HepG2 (cell line): ENCODE measurements around the gene WDR27. TPM values are rescaled to one million over a fixed set of nuclear protein-coding genes. Genes with fewer than 3 reads are reported as not detected.

Source experiments
- ATAC-seq: fragments of 200-7000 bp; cut with Tn5 transposase; 3 replicates; pipeline ENCODE4 v1.9.1; 2020; ENCODE audit warnings: mild to moderate bottlenecking, moderate library complexity
- BruUV-seq: library from RNA; stranded (reverse); fragments of 400-500 nt; replicated peaks from 2 replicates; lab custom pipeline; 2021; lab: Mats Ljungman, UMichigan
- CTCF ChIA-PET: fragments of 300-600 bp; formaldehyde crosslinking; extraction: SDS; loops from one replicate; lab custom pipeline; 2021; ENCODE audit warnings: low total read pairs, inconsistent platforms, low intra/inter-chr PET ratio; lab: Yijun Ruan, JAX
- POLR2A ChIA-PET: fragments of 350-600 bp; sonication (Branson Sonifier 250); formaldehyde crosslinking; loops from one replicate; lab custom pipeline; 2020; ENCODE audit warnings: antibody characterized with exemption, inconsistent platforms; lab: Yijun Ruan, JAX
- DNase-seq: peaks from one replicate; pipeline ENCODE4 v3.0.0-alpha.2; 2015; ENCODE audit warnings: low spot score
- FAIRE-seq: peaks from 3 replicates; lab custom pipeline; 2011; peaks lifted over from hg19 to GRCh38; lab: Jason Lieb, UNC
- H2AFZ ChIP-seq: one replicate; pipeline ENCODE4 v1.6.1; 2011; ENCODE audit warnings: low read length, inconsistent platforms
- H3K27ac ChIP-seq: fragments of 300-600 bp; 3 replicates; pipeline ENCODE4 v1.8.0; 2011; ENCODE audit warnings: mixed run types, mild to moderate bottlenecking, mixed read lengths, low read length, inconsistent platforms; ENCODE audit not compliant: insufficient read depth; ENCODE audit errors: extremely low read length
- H3K27me3 ChIP-seq, 2 experiments: fragments of 200-600 bp in 1 of 2; 2 replicates in 1 of 2; 3 replicates in 1 of 2; pipeline versions ENCODE4 v1.6.0 to v1.8.0; 2011; ENCODE audit warnings: low read length in 2 of 2, mild to moderate bottlenecking in 2 of 2, moderate library complexity in 2 of 2, inconsistent platforms in 1 of 2; ENCODE audit not compliant: insufficient read depth in 2 of 2, control insufficient read depth in 1 of 2
- H3K36me3 ChIP-seq, 2 experiments: fragments of 200-600 bp in 1 of 2; replicated peaks in 1 of 2; 2 replicates in 1 of 2; 3 replicates in 1 of 2; pipeline versions ENCODE4 v1.5.1 to v1.8.0; 2011; ENCODE audit warnings: low read length in 2 of 2, inconsistent platforms in 1 of 2; ENCODE audit not compliant: insufficient read depth in 2 of 2, control insufficient read depth in 1 of 2
- H3K4me1 ChIP-seq: 2 replicates; pipeline ENCODE4 v1.5.1; 2012; ENCODE audit warnings: low read length, inconsistent platforms; ENCODE audit not compliant: insufficient read depth
- H3K4me2 ChIP-seq: 2 replicates; pipeline ENCODE4 v1.6.0; 2011; ENCODE audit warnings: low read depth, low read length, inconsistent platforms
- H3K4me3 ChIP-seq, 3 experiments: fragments of 200-600 bp in 1 of 3; sonication (generic), shearing (Covaris generic) in 1 of 3; replicated peaks in 1 of 3; 2 replicates each; pipeline ENCODE4 v1.5.1; 2011 to 2016; ENCODE audit warnings: low read length in 3 of 3, inconsistent platforms in 2 of 3, low read depth in 2 of 3, mild to moderate bottlenecking in 2 of 3, control low read depth in 1 of 3, mixed read lengths in 1 of 3; ENCODE audit not compliant: insufficient read depth in 1 of 3
- H3K79me2 ChIP-seq: one replicate; pipeline ENCODE4 v1.6.1; 2011; ENCODE audit warnings: low read length, inconsistent platforms; ENCODE audit not compliant: insufficient read depth
- H3K9ac ChIP-seq: 2 replicates; pipeline ENCODE4 v1.6.0; 2011; ENCODE audit warnings: mild to moderate bottlenecking, low read depth, low read length, inconsistent platforms; ENCODE audit not compliant: insufficient read depth
- H3K9me3 ChIP-seq: 2 replicates; pipeline ENCODE4 v1.5.1; 2012; ENCODE audit warnings: mild to moderate bottlenecking, low read length
- H4K20me1 ChIP-seq: 2 replicates; pipeline ENCODE4 v1.6.0; 2011; ENCODE audit warnings: inconsistent platforms, mild to moderate bottlenecking, low read length, moderate library complexity; ENCODE audit not compliant: insufficient read depth
- ATF1 ChIP-seq: IDR thresholded peaks from 2 replicates; pipeline ENCODE4 v1.6.1; 2016; ENCODE audit warnings: mild to moderate bottlenecking, control low read depth
- CBFB ChIP-seq: sonication (generic); formaldehyde crosslinking; IDR thresholded peaks from 2 replicates; pipeline ENCODE4 v1.4.0; 2020; ENCODE audit warnings: missing genetic modification reagents
- DNMT1 ChIP-seq: sonication (generic); formaldehyde crosslinking; IDR thresholded peaks from 2 replicates; pipeline ENCODE4 v1.5.1; 2020; ENCODE audit warnings: mild to moderate bottlenecking, missing genetic modification reagents
- HNRNPH1 ChIP-seq: fragments of 200-400 bp; formaldehyde crosslinking; optimal IDR thresholded peaks from 2 replicates; pipeline ENCODE3; 2017; ENCODE audit warnings: mild to moderate bottlenecking, low read depth, low read length
- PPARG ChIP-seq: conservative IDR thresholded peaks from 2 replicates; pipeline ENCODE4 v1.6.1; 2016; ENCODE audit warnings: missing biosample characterization, missing genetic modification reagents
- PRMT3 ChIP-seq: sonication (generic); formaldehyde crosslinking; IDR thresholded peaks from 2 replicates; pipeline ENCODE4 v1.8.1; 2022; ENCODE audit warnings: low read depth, mild to moderate bottlenecking, moderate library complexity, missing genetic modification reagents, borderline replicate concordance
- ZNF17 ChIP-seq: sonication (generic); formaldehyde crosslinking; IDR thresholded peaks from 2 replicates; pipeline ENCODE4 v1.5.0; 2020; ENCODE audit warnings: mild to moderate bottlenecking, missing genetic modification reagents
- ZNF20 ChIP-seq: sonication (generic); formaldehyde crosslinking; IDR thresholded peaks from 2 replicates; pipeline ENCODE4 v1.4.0; 2020; ENCODE audit warnings: mild to moderate bottlenecking, moderate library complexity, missing genetic modification reagents
- ZNF367 ChIP-seq: sonication (generic); formaldehyde crosslinking; IDR thresholded peaks from 2 replicates; pipeline ENCODE4 v1.4.0; 2020; ENCODE audit warnings: missing genetic modification reagents, borderline replicate concordance
- ZNF44 ChIP-seq: sonication (generic); formaldehyde crosslinking; IDR thresholded peaks from 2 replicates; pipeline ENCODE4 v1.5.1; 2020; ENCODE audit warnings: mild to moderate bottlenecking, missing genetic modification reagents
- ZNF501 ChIP-seq: sonication (generic); formaldehyde crosslinking; IDR thresholded peaks from 2 replicates; pipeline ENCODE4 v1.5.1; 2020; ENCODE audit warnings: mild to moderate bottlenecking, moderate library complexity, missing genetic modification reagents
- ZNF557 ChIP-seq: sonication (generic); formaldehyde crosslinking; IDR thresholded peaks from 2 replicates; pipeline ENCODE4 v1.4.0; 2020; ENCODE audit warnings: missing genetic modification reagents
- ZNF776 ChIP-seq: sonication (generic); formaldehyde crosslinking; IDR thresholded peaks from 2 replicates; pipeline ENCODE4 v1.4.0; 2020; ENCODE audit warnings: mild to moderate bottlenecking, missing genetic modification reagents
- WGBS: methylation state at CpG from one replicate; pipeline ENCODE4 v1.1.6; 2017; ENCODE audit warnings: low lambda C conversion rate; 5-methylcytosine and 5-hydroxymethylcytosine counted together
- in situ Hi-C: cut with HindIII; loops from 2 replicates; pipeline ENCODE4 v1.10.0; 2017; ENCODE audit warnings: low pct_unique_long_range_greater_than_20kb; ENCODE audit not compliant: extremely low pct_ligation_motif_present
- intact Hi-C: fragments of 100-400 bp; cut with micrococcal nuclease; formaldehyde crosslinking; loops from one replicate; pipeline ENCODE4 v1.10.0; 2022; ENCODE audit not compliant: unreplicated experiment
- polyA plus RNA-seq, 8 experiments: library from polyadenylated mRNA; depleted of rRNA in 3 of 8; stranded (reverse) in 7 of 8; unstranded in 1 of 8; fragments of >200 nt; fragmentation: Illumina TruSeq in 4 of 8; extraction: Trizol in 4 of 8; gene quantifications; 2 replicates each; pipeline versions ENCODE4 v1.2.1 to v1.2.3, GENCODE V29; 2011 to 2016; ENCODE audit warnings: low read depth in 4 of 8, missing spikeins in 1 of 8, mixed read lengths in 1 of 8; ENCODE audit not compliant: insufficient read depth in 1 of 8
- total RNA-seq, 5 experiments: library from RNA; depleted of rRNA; stranded (reverse); fragments of >200 nt; fragmentation: Illumina TruSeq; extraction: Trizol; gene quantifications; 2 replicates each; pipeline ENCODE4 v1.2.3, GENCODE V29; 2016; ENCODE audit warnings: low read depth in 1 of 5
- TF ChIP-seq, protein P1 (sequence below): sonication (generic); formaldehyde crosslinking; IDR thresholded peaks from 2 replicates; pipeline ENCODE4 v1.5.0; 2020; ENCODE audit warnings: missing genetic modification reagents
- TF ChIP-seq, protein P2 (sequence below): sonication (generic); formaldehyde crosslinking; IDR thresholded peaks from 2 replicates; pipeline ENCODE4 v1.8.1; 2023; ENCODE audit warnings: mild to moderate bottlenecking, moderate library complexity, missing genetic modification reagents
- TF ChIP-seq, protein P3 (sequence below): sonication (generic); formaldehyde crosslinking; IDR thresholded peaks from 2 replicates; pipeline ENCODE4 v1.4.0; 2020; ENCODE audit warnings: mild to moderate bottlenecking, missing genetic modification reagents, borderline replicate concordance
- TF ChIP-seq, protein P4 (sequence below): sonication (generic); formaldehyde crosslinking; IDR thresholded peaks from 2 replicates; pipeline ENCODE4 v1.5.0; 2020; ENCODE audit warnings: missing genetic modification reagents, mild to moderate bottlenecking, borderline replicate concordance

WDR27 gene
- total and polyA plus RNA-seq, 2 of the 13 experiments (the other 11 are each of a cell fraction or from before 2014, with no cell fraction given): 34.1 to 80.3 TPM

DNA sequence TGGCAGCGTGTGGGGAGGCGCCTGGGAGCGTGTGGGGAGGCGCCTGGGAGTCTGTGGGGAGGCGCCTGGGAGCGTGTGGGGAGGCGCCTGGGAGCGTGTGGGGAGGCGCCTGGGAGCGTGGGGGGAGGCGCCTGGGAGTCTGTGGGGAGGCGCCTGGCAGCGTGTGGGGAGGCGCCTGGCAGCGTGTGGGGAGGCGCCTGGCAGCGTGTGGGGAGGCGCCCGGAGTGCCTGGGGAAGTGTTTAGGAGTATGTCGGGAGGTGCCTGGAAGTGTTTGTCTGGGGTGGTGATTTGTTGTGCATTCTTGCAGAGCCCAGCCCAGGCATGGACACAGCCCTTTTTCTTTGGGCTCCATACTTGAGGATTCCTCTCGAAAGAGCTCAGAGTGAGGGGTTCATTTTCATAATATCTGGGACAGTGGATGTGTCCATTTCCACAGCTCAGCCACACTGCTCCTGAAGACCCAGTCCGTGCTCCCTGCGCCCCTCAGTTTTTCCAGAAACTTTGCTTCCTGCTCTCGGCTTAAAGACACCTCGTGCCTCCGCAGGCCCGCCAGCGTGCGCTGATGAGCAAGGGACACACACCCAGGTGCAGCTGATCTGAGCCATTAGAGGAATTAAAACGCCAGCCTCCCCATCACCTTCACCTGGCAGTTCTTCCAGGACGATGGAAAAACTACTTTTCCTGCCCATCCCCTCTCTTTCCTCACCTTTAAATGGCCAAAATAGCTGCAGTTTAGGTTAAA, 276.0 kb downstream of the WDR27 start (continued):
- TF ChIP-seq, protein P1, sequence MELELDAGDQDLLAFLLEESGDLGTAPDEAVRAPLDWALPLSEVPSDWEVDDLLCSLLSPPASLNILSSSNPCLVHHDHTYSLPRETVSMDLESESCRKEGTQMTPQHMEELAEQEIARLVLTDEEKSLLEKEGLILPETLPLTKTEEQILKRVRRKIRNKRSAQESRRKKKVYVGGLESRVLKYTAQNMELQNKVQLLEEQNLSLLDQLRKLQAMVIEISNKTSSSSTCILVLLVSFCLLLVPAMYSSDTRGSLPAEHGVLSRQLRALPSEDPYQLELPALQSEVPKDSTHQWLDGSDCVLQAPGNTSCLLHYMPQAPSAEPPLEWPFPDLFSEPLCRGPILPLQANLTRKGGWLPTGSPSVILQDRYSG (CRISPR knock-in tag): no peak
- TF ChIP-seq HNRNPH1 (no peak), ZNF17 (CRISPR knock-in tag) (no peak), PRMT3 (no peak), ZNF44 (CRISPR knock-in tag) (no peak)
- TF ChIP-seq, protein P2, sequence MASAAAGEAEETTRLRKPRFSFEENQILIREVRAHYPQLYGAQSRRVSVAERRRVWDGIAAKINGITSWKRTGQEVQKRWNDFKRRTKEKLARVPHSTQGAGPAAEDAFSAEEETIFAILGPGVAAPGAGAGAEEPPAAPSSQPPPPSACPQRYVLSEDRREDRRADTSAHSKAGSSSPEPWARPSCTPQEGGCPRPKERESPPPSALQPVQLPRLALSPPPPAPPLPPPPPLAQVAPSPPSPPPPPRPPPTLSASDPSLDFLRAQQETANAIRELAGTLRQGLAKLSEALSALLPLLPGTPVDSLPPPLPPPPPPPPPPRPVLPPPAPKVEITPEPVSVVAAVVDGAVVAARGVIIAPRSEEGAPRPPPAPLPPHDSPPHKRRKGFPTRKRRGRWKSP (CRISPR knock-in tag): no peak
- TF ChIP-seq, protein P3, sequence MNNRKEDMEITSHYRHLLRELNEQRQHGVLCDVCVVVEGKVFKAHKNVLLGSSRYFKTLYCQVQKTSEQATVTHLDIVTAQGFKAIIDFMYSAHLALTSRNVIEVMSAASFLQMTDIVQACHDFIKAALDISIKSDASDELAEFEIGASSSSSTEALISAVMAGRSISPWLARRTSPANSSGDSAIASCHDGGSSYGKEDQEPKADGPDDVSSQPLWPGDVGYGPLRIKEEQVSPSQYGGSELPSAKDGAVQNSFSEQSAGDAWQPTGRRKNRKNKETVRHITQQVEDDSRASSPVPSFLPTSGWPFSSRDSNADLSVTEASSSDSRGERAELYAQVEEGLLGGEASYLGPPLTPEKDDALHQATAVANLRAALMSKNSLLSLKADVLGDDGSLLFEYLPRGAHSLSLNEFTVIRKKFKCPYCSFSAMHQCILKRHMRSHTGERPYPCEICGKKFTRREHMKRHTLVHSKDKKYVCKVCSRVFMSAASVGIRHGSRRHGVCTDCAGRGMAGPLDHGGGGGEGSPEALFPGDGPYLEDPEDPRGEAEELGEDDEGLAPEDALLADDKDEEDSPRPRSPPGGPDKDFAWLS: no peak

DNA sequence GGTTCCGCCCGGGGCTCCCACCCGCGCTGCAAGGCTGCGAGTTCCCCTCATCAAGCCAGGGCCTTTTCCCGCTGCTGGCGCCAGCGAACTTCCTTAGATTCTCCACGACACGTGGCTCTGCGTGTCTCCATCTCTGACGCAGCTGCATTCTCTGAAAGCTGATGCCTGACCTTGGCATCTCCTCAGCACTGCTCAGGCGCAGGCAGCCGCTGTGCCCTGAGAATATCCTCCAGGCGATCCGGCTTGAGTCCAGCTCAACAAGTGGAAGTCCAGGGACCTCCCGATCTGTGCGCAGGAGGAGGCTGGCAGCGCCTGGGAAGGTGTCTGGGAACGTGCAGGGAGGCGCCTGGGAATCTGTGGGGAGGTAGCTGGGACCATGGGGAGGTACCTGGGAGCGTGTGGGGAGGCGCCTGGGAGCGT, 277.0 kb downstream of the WDR27 start:
- Histone ChIP-seq H3K36me3 (no peaks in the 10 kb centered on the region), H3K9me3 (peaks cover 3% of the 10 kb centered on the region), H3K27ac (no peak overlapping the region), H3K4me3 (no peak overlapping the region), H3K9ac (no peak overlapping the region), H4K20me1 (no peaks in the 10 kb centered on the region), H3K27me3 (peaks cover 5 to 54% of the 10 kb centered on the region in 2 experiments), H3K4me2 (no peak overlapping the region), H3K4me1 (peaks cover 20% of the 10 kb centered on the region; the same call in 1 of the 2 replicates), H2AFZ (no peak overlapping the region), H3K79me2 (no peaks in the 10 kb centered on the region)
- ATAC-seq (no peak), FAIRE-seq (no peak), DNase-seq (no peak)
- intact Hi-C loops: no loop called here
- in situ Hi-C loops: no loop called here
- CTCF ChIA-PET: no interaction called here
- POLR2A ChIA-PET: no interaction called here
- 68% methylated on average over 24 of the region's 24 CpGs for WGBS
- no TSS peak for BruUV-seq
- TF ChIP-seq CBFB (CRISPR knock-in tag) (no peak), ZNF776 (CRISPR knock-in tag) (no peak), PPARG (CRISPR knock-in tag) (no peak), ZNF367 (CRISPR knock-in tag) (no peak), ZNF20 (CRISPR knock-in tag) (no peak), DNMT1 (no peak), ZNF557 (no peak), ATF1 (CRISPR knock-in tag) (no peak), ZNF501 (CRISPR knock-in tag) (no peak)
- TF ChIP-seq, protein P4, sequence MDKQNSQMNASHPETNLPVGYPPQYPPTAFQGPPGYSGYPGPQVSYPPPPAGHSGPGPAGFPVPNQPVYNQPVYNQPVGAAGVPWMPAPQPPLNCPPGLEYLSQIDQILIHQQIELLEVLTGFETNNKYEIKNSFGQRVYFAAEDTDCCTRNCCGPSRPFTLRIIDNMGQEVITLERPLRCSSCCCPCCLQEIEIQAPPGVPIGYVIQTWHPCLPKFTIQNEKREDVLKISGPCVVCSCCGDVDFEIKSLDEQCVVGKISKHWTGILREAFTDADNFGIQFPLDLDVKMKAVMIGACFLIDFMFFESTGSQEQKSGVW (CRISPR knock-in tag): no peak
